SK-N-SH (cell line): ENCODE data around the gene C1QL2. TPM values are rescaled to one million over a fixed set of nuclear protein-coding genes. Genes with fewer than 3 reads are reported as not detected.

Experiments
- CTCF ChIA-PET: fragments of 300-600, 350-600 bp; formaldehyde crosslinking; extraction: SDS; loops from one replicate; lab custom pipeline; 2021; lab: Yijun Ruan, JAX
- POLR2A ChIA-PET: fragments of 350-600 bp; sonication (Branson Sonifier 250); formaldehyde crosslinking; extraction: SDS; loops from one replicate; lab custom pipeline; 2020; ENCODE audit warnings: antibody characterized with exemption, inconsistent platforms; lab: Yijun Ruan, JAX
- DNase-seq: peaks from one replicate; pipeline ENCODE4 v3.0.0; 2012
- H2AFZ ChIP-seq: fragments of 200-600 bp; sonication (generic); 2 replicates; pipeline ENCODE4 v1.8.1; 2016; ENCODE audit warnings: antibody characterized with exemption, mild to moderate bottlenecking, low read depth
- H3F3A ChIP-seq: fragments of 200-600 bp; sonication (generic); replicated peaks from 2 replicates; pipeline ENCODE3; 2016; ENCODE audit warnings: antibody characterized with exemption, mild to moderate bottlenecking; ENCODE audit not compliant: insufficient read depth
- H3K27ac ChIP-seq, 2 experiments: fragments of 200-500 bp in 1 of 2; fragments of 200-600 bp in 1 of 2; sonication (Bioruptor generic) in 1 of 2; sonication (generic), shearing (Covaris generic) in 1 of 2; 2 replicates each; pipeline versions ENCODE4 v1.5.1 to v1.6.1; 2014 to 2016; ENCODE audit warnings: low read depth in 2 of 2, inconsistent platforms in 1 of 2, low read length in 1 of 2, mild to moderate bottlenecking in 1 of 2, mixed read lengths in 1 of 2
- H3K27me3 ChIP-seq: fragments of 200-600 bp; sonication (generic), shearing (Covaris generic); 2 replicates; pipeline ENCODE4 v1.6.1; 2016; ENCODE audit warnings: mixed run types; ENCODE audit not compliant: insufficient read depth
- H3K36me3 ChIP-seq, 2 experiments: fragments of 200-500 bp in 1 of 2; fragments of 200-600 bp in 1 of 2; sonication (Bioruptor generic) in 1 of 2; sonication (generic) in 1 of 2; replicated peaks in 1 of 2; 2 replicates each; pipeline versions ENCODE3 to v1.5.1; 2014 to 2016; ENCODE audit warnings: low read length in 1 of 2, mild to moderate bottlenecking in 1 of 2; ENCODE audit not compliant: insufficient read depth in 2 of 2, control insufficient read depth in 1 of 2
- H3K4me1 ChIP-seq, 2 experiments: fragments of 200-500 bp in 1 of 2; fragments of 200-600 bp in 1 of 2; sonication (Bioruptor generic) in 1 of 2; sonication (generic), shearing (Covaris generic) in 1 of 2; 2 replicates each; pipeline versions ENCODE4 v1.5.1 to v1.6.1; 2014 to 2016; ENCODE audit warnings: low read depth in 1 of 2, low read length in 1 of 2, mixed run types in 1 of 2; ENCODE audit not compliant: insufficient read depth in 2 of 2, control insufficient read depth in 1 of 2
- H3K4me2 ChIP-seq: fragments of 200-600 bp; sonication (generic), shearing (Covaris generic); 2 replicates; pipeline ENCODE4 v1.6.1; 2017; ENCODE audit warnings: mixed run types
- H3K4me3 ChIP-seq, 2 experiments: fragments of 200-500 bp in 1 of 2; fragments of 200-600 bp in 1 of 2; sonication (Bioruptor generic) in 1 of 2; sonication (generic), shearing (Covaris generic) in 1 of 2; 2 replicates each; pipeline versions ENCODE4 v1.5.1 to v1.8.1; 2014 to 2016; ENCODE audit warnings: low read depth in 2 of 2, inconsistent platforms in 1 of 2, low read length in 1 of 2, mild to moderate bottlenecking in 1 of 2, mixed read lengths in 1 of 2, moderate library complexity in 1 of 2
- H3K79me2 ChIP-seq: fragments of 200-600 bp; sonication (generic); 2 replicates; pipeline ENCODE4 v1.8.1; 2017; ENCODE audit warnings: mild to moderate bottlenecking; ENCODE audit not compliant: insufficient read depth
- H3K9ac ChIP-seq: fragments of 200-600 bp; sonication (generic); 2 replicates; pipeline ENCODE4 v1.6.1; 2017; ENCODE audit warnings: mixed run types
- H3K9me2 ChIP-seq: fragments of 200-600 bp; sonication (generic); 2 replicates; pipeline ENCODE4 v1.6.1; 2017; ENCODE audit warnings: mixed run types
- H3K9me3 ChIP-seq: fragments of 200-600 bp; sonication (generic); 2 replicates; pipeline ENCODE4 v1.6.1; 2017; ENCODE audit warnings: mixed run types, mild to moderate bottlenecking, moderate library complexity
- H4K20me1 ChIP-seq: fragments of 200-600 bp; sonication (generic); 2 replicates; pipeline ENCODE4 v1.6.1; 2017; ENCODE audit warnings: mild to moderate bottlenecking, mixed run types; ENCODE audit not compliant: insufficient read depth
- CHD2 ChIP-seq: fragments of 150-350 bp; IDR thresholded peaks from 2 replicates; pipeline ENCODE4 v1.6.1; 2018; ENCODE audit warnings: low read length; ENCODE audit not compliant: partially characterized antibody
- CTCF ChIP-seq: fragments of 200-600 bp; sonication (generic); IDR thresholded peaks from 2 replicates; pipeline ENCODE4 v1.6.1; 2017; ENCODE audit warnings: antibody characterized with exemption, mild to moderate bottlenecking, moderate library complexity
- FOSL2 ChIP-seq: IDR thresholded peaks from 2 replicates; pipeline ENCODE4 v1.4.0; 2012; ENCODE audit warnings: low read depth, mild to moderate bottlenecking, moderate library complexity, borderline replicate concordance
- FOXJ3 ChIP-seq: sonication (generic); formaldehyde crosslinking; IDR thresholded peaks from 2 replicates; pipeline ENCODE4 v1.5.1; 2020; ENCODE audit warnings: mild to moderate bottlenecking, missing genetic modification reagents
- GATA2 ChIP-seq: sonication (generic); formaldehyde crosslinking; IDR thresholded peaks from 2 replicates; pipeline ENCODE4 v1.5.0; 2020; ENCODE audit warnings: mild to moderate bottlenecking, missing genetic modification reagents
- JUND ChIP-seq: IDR thresholded peaks from 2 replicates; pipeline ENCODE4 v1.4.0; 2012
- NRF1 ChIP-seq: IDR thresholded peaks from 2 replicates; pipeline ENCODE4 v1.6.1; 2012; ENCODE audit warnings: low read depth, mild to moderate bottlenecking, low read length
- PBX3 ChIP-seq: IDR thresholded peaks from 2 replicates; pipeline ENCODE4; 2012
- SIN3A ChIP-seq: IDR thresholded peaks from 2 replicates; pipeline ENCODE4 v1.6.1; 2012; ENCODE audit warnings: low read depth, mild to moderate bottlenecking, low read length, moderate library complexity, borderline replicate concordance
- SMC3 ChIP-seq: IDR thresholded peaks from 2 replicates; pipeline ENCODE4 v1.6.1; 2012; ENCODE audit warnings: low read depth, low read length, improper control_type of control experiment
- TCF12 ChIP-seq: IDR thresholded peaks from 2 replicates; pipeline ENCODE4 v1.4.0; 2012
- USF1 ChIP-seq: IDR thresholded peaks from 2 replicates; pipeline ENCODE4 v1.4.0; 2012; ENCODE audit warnings: low read depth, borderline replicate concordance
- WGBS: methylation state at CpG from one replicate; pipeline ENCODE4 v1.1.6; 2017; ENCODE audit warnings: low lambda C conversion rate; 5-methylcytosine and 5-hydroxymethylcytosine counted together
- polyA plus RNA-seq, 3 experiments: library from polyadenylated mRNA; depleted of rRNA; stranded (reverse); fragments of >200 nt; gene quantifications; 2 replicates each; pipeline ENCODE4 v1.2.3, GENCODE V29; 2012

The C1QL2 gene
- polyA plus RNA-seq, 1 of the 3 experiments (the other 2 are of a cell fraction) = not detected

GRCh38 chr2:119195887-119196286, 37.3 kb upstream of the C1QL2 start (continued):
- TF ChIP-seq FOSL2 (no peak), JUND (no peak), FOXJ3 (CRISPR knock-in tag) (no peak)

GRCh38 chr2:119195001-119195400, 36.5 kb upstream of the C1QL2 start:
- no peaks in the 10 kb centered on the region for H3F3A ChIP-seq
- WGBS = 55% methylated on average over 5 of the region's 5 CpGs
- H3K9me2 ChIP-seq = no peaks in the 10 kb centered on the region
- TF ChIP-seq NRF1 (no peak), SIN3A (no peak), CHD2 (no peak), TCF12 (no peak), CTCF (no peak), USF1 (no peak), PBX3 (no peak)
- H3K79me2 ChIP-seq = no peaks in the 10 kb centered on the region
- H3K27me3 ChIP-seq = no peaks in the 10 kb centered on the region
- H3K27ac ChIP-seq = no peak overlapping the region
- no peak overlapping the region for H3K9ac ChIP-seq
- H3K4me3 ChIP-seq = no peak overlapping the region
- no peak for DNase-seq
- H3K4me1 ChIP-seq = no peaks in the 10 kb centered on the region
- no peak overlapping the region for H3K4me2 ChIP-seq
- no peaks in the 10 kb centered on the region for H3K36me3 ChIP-seq
- H2AFZ ChIP-seq = no peak overlapping the region
- POLR2A ChIA-PET = no interaction called here
- CTCF ChIA-PET = no interaction called here
- no peaks in the 10 kb centered on the region for H3K9me3 ChIP-seq
- no peaks in the 10 kb centered on the region for H4K20me1 ChIP-seq

- Histone ChIP-seq H3F3A (no peaks in the 10 kb centered on the region), H3K27ac (no peak overlapping the region), H3K9me3 (no peaks in the 10 kb centered on the region), H3K4me3 (no peak overlapping the region), H3K4me1 (no peaks in the 10 kb centered on the region), H3K9ac (no peak overlapping the region), H3K79me2 (no peaks in the 10 kb centered on the region), H3K36me3 (no peaks in the 10 kb centered on the region), H3K4me2 (no peak overlapping the region), H4K20me1 (no peaks in the 10 kb centered on the region), H3K9me2 (no peaks in the 10 kb centered on the region), H3K27me3 (no peaks in the 10 kb centered on the region), H2AFZ (no peak overlapping the region)
- ChIA-PET POLR2A (no interaction called here), CTCF (interaction anchor here (0.9 to 1.5 kb wide), 3 partner anchors 26 to 71 kb away, joined by 3 read pairs; no protein-coding TSS in a partner anchor)
- no peak for DNase-seq
- WGBS = 63% methylated on average over 6 of the region's 6 CpGs
- TF ChIP-seq SMC3 = no peak
- no peak for TF ChIP-seq FOSL2
- TF ChIP-seq JUND = no peak
- TF ChIP-seq GATA2 (CRISPR knock-in tag) = no peak
These were observed 34.3 kb upstream of the C1QL2 start for GRCh38 chr2:119192893-119193292.
